T-helper 1 cell treated with Interleukin-12 subunit alpha and Interleukin-12 subunit beta and Interleukin-4 antibody, amounts not matched to agents 30 ng/mL and 1 ng/mL, for 36 hours (primary cell): ENCODE results near the gene HAPLN3. TPM values are rescaled to one million over a fixed set of nuclear protein-coding genes. Genes with fewer than 3 reads are reported as not detected.

Experiments
- intact Hi-C: fragments of 100-400 bp; cut with micrococcal nuclease; formaldehyde crosslinking; loops from one replicate; pipeline ENCODE4 v1.15.1; 2024
- total RNA-seq: library from RNA; stranded (reverse); gene quantifications from 2 replicates; pipeline ENCODE4 v1.2.3, GENCODE V29; 2022

The HAPLN3 gene
- total RNA-seq, 1 donor from 2014 or later: 191 TPM

- intact Hi-C loops: loop anchor here (5.0 kb wide), 1 partner anchor 365 kb away; the partner anchor contains the start of gene DET1
Measured at GRCh38 chr15:88912500-88912921, 17.2 kb upstream of the HAPLN3 start.

GRCh38 chr15:88911766-88912118 is 16.4 kb upstream of the HAPLN3 start:
- intact Hi-C loops: loop anchor here (5.0 kb wide), 1 partner anchor 364 kb away; the partner anchor contains the start of gene DET1

GRCh38 chr15:88909956-88910831 is 14.8 kb upstream of the HAPLN3 start:
- intact Hi-C loops: loop anchor here (5.0 kb wide), 1 partner anchor 363 kb away; the partner anchor contains the start of gene DET1

- intact Hi-C loops: no loop called here
Measured at GRCh38 chr15:88908697-88909621, 13.6 kb upstream of the HAPLN3 start.

- intact Hi-C loops: no loop called here
Measured at GRCh38 chr15:88908123-88908522, 12.8 kb upstream of the HAPLN3 start.

- intact Hi-C loops: no loop called here
Measured at GRCh38 chr15:88907111-88907510, 11.8 kb upstream of the HAPLN3 start.

GRCh38 chr15:88906551-88906950 is 11.2 kb upstream of the HAPLN3 start:
- intact Hi-C loops: no loop called here

GRCh38 chr15:88906130-88906529 is 10.8 kb upstream of the HAPLN3 start:
- intact Hi-C loops: no loop called here

GRCh38 chr15:88905576-88905975 is 10.2 kb upstream of the HAPLN3 start:
- intact Hi-C loops: loop anchor here (2.0 kb wide), 2 partner anchors 15 to 183 kb away; partner anchors contain the start of gene ABHD2

GRCh38 chr15:88904624-88905327 is 9.4 kb upstream of the HAPLN3 start:
- intact Hi-C loops: loop anchor here (1.0 to 2.0 kb wide), 8 partner anchors 9 to 280 kb away; partner anchors contain the start of genes ABHD2 and MFGE8

GRCh38 chr15:88904257-88904623 is 8.9 kb upstream of the HAPLN3 start:
- intact Hi-C loops: loop anchor here (1.0 to 2.0 kb wide), 8 partner anchors 9 to 280 kb away; partner anchors contain the start of genes ABHD2 and MFGE8

- intact Hi-C loops: no loop called here
Measured at GRCh38 chr15:88902846-88903245, 7.5 kb upstream of the HAPLN3 start.

- intact Hi-C loops: no loop called here
Measured at GRCh38 chr15:88902221-88902835, 7.0 kb upstream of the HAPLN3 start.

GRCh38 chr15:88901508-88902220 is 6.3 kb upstream of the HAPLN3 start:
- intact Hi-C loops: no loop called here

GRCh38 chr15:88900982-88901418 is 5.7 kb upstream of the HAPLN3 start:
- intact Hi-C loops: no loop called here

GRCh38 chr15:88900309-88900981 is 5.1 kb upstream of the HAPLN3 start:
- intact Hi-C loops: no loop called here

- intact Hi-C loops: loop anchor here (5.0 to 10.0 kb wide), 3 partner anchors 352 to 676 kb away; partner anchors contain the start of genes DET1 and TICRR
Measured at GRCh38 chr15:88899251-88899650, 3.9 kb upstream of the HAPLN3 start.

GRCh38 chr15:88898736-88899135 is 3.4 kb upstream of the HAPLN3 start:
- intact Hi-C loops: loop anchor here (5.0 to 10.0 kb wide), 3 partner anchors 351 to 676 kb away; partner anchors contain the start of genes DET1 and TICRR
